A673 (cell line): Measurements from ENCODE around the gene PCLO. TPM values are rescaled to one million over a fixed set of nuclear protein-coding genes. Genes with fewer than 3 reads are reported as not detected.

Experiments used
- BruUV-seq: library from RNA; stranded (reverse); fragments of 400-500 nt; replicated peaks from 2 replicates; lab custom pipeline; 2021; lab: Mats Ljungman, UMichigan
- CTCF ChIA-PET: fragments of 300-600 bp; sonication (Branson Sonifier 250); formaldehyde crosslinking; loops from one replicate; lab custom pipeline; 2022; ENCODE audit warnings: antibody characterized with exemption; lab: Charles Lee
- POLR2A ChIA-PET: fragments of 300-600 bp; sonication (Branson Sonifier 250); formaldehyde crosslinking; loops from one replicate; lab custom pipeline; 2022; ENCODE audit warnings: antibody characterized with exemption; ENCODE audit not compliant: low non-redundant PET; lab: Charles Lee
- DNase-seq: peaks from one replicate; pipeline ENCODE4 v3.0.0-alpha.2; 2015; ENCODE audit warnings: low spot score
- H3K27ac ChIP-seq: fragments of 200-600 bp; sonication (generic); 2 replicates; pipeline ENCODE4 v1.5.1; 2016; ENCODE audit warnings: mixed run types, low read depth, mild to moderate bottlenecking, mixed read lengths, antibody characterized with exemption, low read length; ENCODE audit not compliant: poor library complexity, severe bottlenecking
- H3K27me3 ChIP-seq: fragments of 200-600 bp; sonication (generic); replicated peaks from 2 replicates; pipeline ENCODE4 v1.6.1; 2017; ENCODE audit warnings: mixed run types, low read depth, mild to moderate bottlenecking, mixed read lengths, antibody characterized with exemption, low read length; ENCODE audit not compliant: insufficient read depth, poor library complexity
- H3K36me3 ChIP-seq: fragments of 200-600 bp; sonication (generic); 2 replicates; pipeline ENCODE4 v1.6.1; 2016; ENCODE audit warnings: mixed run types, mild to moderate bottlenecking, mixed read lengths, antibody characterized with exemption, low read length; ENCODE audit not compliant: insufficient read depth, poor library complexity, severe bottlenecking
- H3K4me1 ChIP-seq: fragments of 200-600 bp; sonication (generic); 2 replicates; pipeline ENCODE4 v1.6.1; 2017; ENCODE audit warnings: mixed run types, mild to moderate bottlenecking, mixed read lengths, antibody characterized with exemption, low read length; ENCODE audit not compliant: insufficient read depth, poor library complexity, severe bottlenecking
- H3K4me3 ChIP-seq: fragments of 200-600 bp; sonication (generic); 2 replicates; pipeline ENCODE4 v1.5.1; 2016; ENCODE audit warnings: low read depth, mixed run types, mild to moderate bottlenecking, mixed read lengths, low read length; ENCODE audit not compliant: poor library complexity, severe bottlenecking
- H3K9me3 ChIP-seq: fragments of 200-600 bp; sonication (generic); 2 replicates; pipeline ENCODE4 v1.6.1; 2016; ENCODE audit warnings: mixed run types, low read depth, mild to moderate bottlenecking, mixed read lengths, antibody characterized with exemption, low read length; ENCODE audit not compliant: poor library complexity, severe bottlenecking
- EZH2 ChIP-seq: fragments of 200-600 bp; sonication (generic); IDR thresholded peaks from 2 replicates; pipeline ENCODE4 v1.6.1; 2017; ENCODE audit warnings: borderline replicate concordance, low read depth, mild to moderate bottlenecking, mixed read lengths, antibody characterized with exemption, low read length; ENCODE audit not compliant: poor library complexity, severe bottlenecking
- intact Hi-C: fragments of 100-400 bp; cut with micrococcal nuclease; formaldehyde crosslinking; loops from one replicate; pipeline ENCODE4 v1.10.0; 2022; ENCODE audit not compliant: unreplicated experiment
- total RNA-seq: library from RNA; stranded (reverse); gene quantifications from 2 replicates; pipeline ENCODE4 v1.2.3, GENCODE V29; 2021
- TF ChIP-seq, protein P1 (sequence below): fragments of 300-800, 200-600 bp; sonication (generic); conservative IDR thresholded peaks from 2 replicates; pipeline ENCODE4 v1.5.1; 2017; ENCODE audit warnings: low read depth, mild to moderate bottlenecking, antibody characterized with exemption, low read length, moderate library complexity, mixed read lengths

The PCLO gene
- total RNA-seq, 1 experiment from 2014 or later = 2.1 TPM

GRCh38 chr7:82805527-82805960, 357.1 kb downstream of the PCLO start:
- H3K4me3 ChIP-seq = peak overlapping the region; percentile 28
- ChIA-PET POLR2A (no interaction called here), CTCF (no interaction called here)
- H3K4me1 ChIP-seq = peaks cover 25% of the 10 kb centered on the region
- no peak for TF ChIP-seq EZH2
- TF ChIP-seq, protein P1, sequence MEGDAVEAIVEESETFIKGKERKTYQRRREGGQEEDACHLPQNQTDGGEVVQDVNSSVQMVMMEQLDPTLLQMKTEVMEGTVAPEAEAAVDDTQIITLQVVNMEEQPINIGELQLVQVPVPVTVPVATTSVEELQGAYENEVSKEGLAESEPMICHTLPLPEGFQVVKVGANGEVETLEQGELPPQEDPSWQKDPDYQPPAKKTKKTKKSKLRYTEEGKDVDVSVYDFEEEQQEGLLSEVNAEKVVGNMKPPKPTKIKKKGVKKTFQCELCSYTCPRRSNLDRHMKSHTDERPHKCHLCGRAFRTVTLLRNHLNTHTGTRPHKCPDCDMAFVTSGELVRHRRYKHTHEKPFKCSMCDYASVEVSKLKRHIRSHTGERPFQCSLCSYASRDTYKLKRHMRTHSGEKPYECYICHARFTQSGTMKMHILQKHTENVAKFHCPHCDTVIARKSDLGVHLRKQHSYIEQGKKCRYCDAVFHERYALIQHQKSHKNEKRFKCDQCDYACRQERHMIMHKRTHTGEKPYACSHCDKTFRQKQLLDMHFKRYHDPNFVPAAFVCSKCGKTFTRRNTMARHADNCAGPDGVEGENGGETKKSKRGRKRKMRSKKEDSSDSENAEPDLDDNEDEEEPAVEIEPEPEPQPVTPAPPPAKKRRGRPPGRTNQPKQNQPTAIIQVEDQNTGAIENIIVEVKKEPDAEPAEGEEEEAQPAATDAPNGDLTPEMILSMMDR = no peak
- H3K9me3 ChIP-seq = no peaks in the 10 kb centered on the region
- intact Hi-C loops = no loop called here
- no peaks in the 10 kb centered on the region for H3K27me3 ChIP-seq
- no peaks in the 10 kb centered on the region for H3K36me3 ChIP-seq
- no TSS peak for BruUV-seq
- peak; percentile 95 for DNase-seq
- H3K27ac ChIP-seq = no peak overlapping the region

GRCh38 chr7:82803411-82803810, 359.3 kb downstream of the PCLO start:
- DNase-seq = no peak
- BruUV-seq = no TSS peak
- no peak overlapping the region for H3K27ac ChIP-seq
- CTCF ChIA-PET = no interaction called here
- intact Hi-C loops = no loop called here
- TF ChIP-seq, protein P1 = no peak
- TF ChIP-seq EZH2 = no peak
- peaks cover 19% of the 10 kb centered on the region for H3K4me1 ChIP-seq
- H3K36me3 ChIP-seq = no peaks in the 10 kb centered on the region
- POLR2A ChIA-PET = no interaction called here
- no peaks in the 10 kb centered on the region for H3K9me3 ChIP-seq
- no peaks in the 10 kb centered on the region for H3K27me3 ChIP-seq
- H3K4me3 ChIP-seq = no peak overlapping the region

DNA sequence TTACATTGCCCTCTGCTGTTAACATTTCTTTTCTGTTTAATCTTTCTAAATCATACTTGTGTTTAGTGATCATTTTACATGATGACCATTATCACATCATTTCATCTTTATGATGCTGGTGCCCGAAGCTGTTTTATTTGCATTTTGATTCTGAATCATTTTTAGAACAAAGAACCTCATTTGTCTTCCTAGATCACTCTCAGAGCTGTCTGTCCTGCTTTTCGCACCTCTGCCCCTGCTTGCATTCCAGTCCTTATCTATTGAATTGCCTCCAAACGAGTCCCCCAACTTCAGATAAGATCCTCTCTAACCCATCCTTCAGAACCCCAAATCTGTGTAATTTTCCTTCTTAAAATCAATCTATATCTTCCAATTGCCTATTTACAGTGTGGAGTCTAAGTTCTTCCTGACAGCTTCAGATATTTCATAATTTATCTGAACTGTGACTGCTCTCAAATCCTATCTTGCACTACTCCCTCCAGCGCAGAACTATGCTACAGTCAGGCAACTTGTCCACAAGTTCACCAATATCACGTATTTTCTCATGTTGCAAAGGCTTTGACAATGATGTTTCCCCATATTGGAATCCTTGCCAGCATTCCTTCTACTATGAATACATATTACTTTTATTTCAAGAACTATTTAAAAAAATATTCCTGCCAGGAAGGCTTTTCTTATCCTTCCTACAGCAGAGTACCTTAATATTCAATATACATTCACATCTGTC, 372.6 kb downstream of the PCLO start:
- intact Hi-C loops = no loop called here
- no peaks in the 10 kb centered on the region for H3K36me3 ChIP-seq
- no peak overlapping the region for H3K4me3 ChIP-seq
- DNase-seq = no peak
- no TSS peak for BruUV-seq
- TF ChIP-seq EZH2 = no peak
- TF ChIP-seq, protein P1 = no peak
- no peaks in the 10 kb centered on the region for H3K9me3 ChIP-seq
- ChIA-PET POLR2A (no interaction called here), CTCF (no interaction called here)
- H3K27me3 ChIP-seq = peaks cover 22% of the 10 kb centered on the region
- no peak overlapping the region for H3K27ac ChIP-seq
- no peaks in the 10 kb centered on the region for H3K4me1 ChIP-seq
